HG03457 (cell line): ENCODE data around the gene MRPS7.

Experiments
- ATAC-seq: cut with Tn5 transposase; IDR thresholded peaks from one replicate; pipeline ENCODE4 v1.9.1; 2021; ENCODE audit warnings: moderate number of reproducible peaks; ENCODE audit not compliant: unreplicated experiment

The MRPS7 gene

DNA sequence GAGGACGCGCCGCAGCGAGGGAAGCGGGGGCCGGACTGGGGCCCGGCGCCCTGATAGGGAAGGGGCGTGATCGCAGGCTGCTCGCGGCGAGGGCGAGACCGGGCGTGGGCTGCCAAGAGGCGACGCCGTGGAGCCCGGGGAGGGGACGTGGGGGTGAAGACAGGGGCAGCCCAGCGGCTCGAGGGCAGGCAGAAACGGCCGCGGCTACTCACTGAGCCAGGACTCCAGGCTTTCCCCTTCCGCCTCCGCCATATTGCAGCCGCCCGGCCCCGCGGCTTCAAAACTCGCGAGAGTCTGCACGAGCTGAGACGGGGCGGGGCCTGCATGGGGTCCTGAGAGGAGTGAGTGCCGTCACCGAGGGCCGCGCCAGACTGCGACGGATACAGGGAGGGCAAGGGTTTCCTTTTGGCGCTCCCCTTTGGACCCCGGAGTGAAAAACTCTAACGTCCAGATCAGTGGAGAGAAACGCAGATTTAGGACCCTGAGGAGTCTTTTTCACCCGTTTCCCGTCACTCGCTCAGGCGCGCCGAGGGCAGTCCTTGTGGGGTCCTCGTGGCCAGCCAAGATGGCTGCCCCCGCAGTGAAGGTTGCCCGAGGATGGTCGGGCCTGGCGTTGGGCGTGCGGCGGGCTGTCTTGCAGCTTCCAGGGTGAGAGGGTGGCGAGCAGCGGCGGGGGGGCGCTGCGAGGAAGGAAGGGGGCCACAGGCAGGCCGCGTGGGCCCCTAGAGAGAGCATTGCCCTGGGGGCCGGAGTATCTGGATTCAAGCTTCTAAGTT is at the start of gene MRPS7, which contains the start of gene GGA3:
TSS of gene MRPS7 (plus strand) at position 544 of the 776 bp plus-strand sequence. CDS start at position 566, 22 bp downstream.
TSS of gene GGA3 (minus strand) at position 271 of the 776 bp plus-strand sequence. CDS start at position 252, 19 bp downstream.
- peak; percentile 79 for ATAC-seq

- ATAC-seq = no peak
Observed at GRCh38 chr17:75218131-75218530, 43.5 kb upstream of the MRPS7 start.

- no peak for ATAC-seq
Observed at GRCh38 chr17:75219815-75220214, 41.9 kb upstream of the MRPS7 start.

GRCh38 chr17:75225016-75225415 is 36.7 kb upstream of the MRPS7 start:
- no peak for ATAC-seq

GRCh38 chr17:75227729-75228128 is 34.0 kb upstream of the MRPS7 start:
- ATAC-seq = no peak

- ATAC-seq = no peak
Observed at GRCh38 chr17:75228305-75228704, 33.4 kb upstream of the MRPS7 start.

GRCh38 chr17:75228847-75229246 is 32.8 kb upstream of the MRPS7 start:
- ATAC-seq = no peak

DNA sequence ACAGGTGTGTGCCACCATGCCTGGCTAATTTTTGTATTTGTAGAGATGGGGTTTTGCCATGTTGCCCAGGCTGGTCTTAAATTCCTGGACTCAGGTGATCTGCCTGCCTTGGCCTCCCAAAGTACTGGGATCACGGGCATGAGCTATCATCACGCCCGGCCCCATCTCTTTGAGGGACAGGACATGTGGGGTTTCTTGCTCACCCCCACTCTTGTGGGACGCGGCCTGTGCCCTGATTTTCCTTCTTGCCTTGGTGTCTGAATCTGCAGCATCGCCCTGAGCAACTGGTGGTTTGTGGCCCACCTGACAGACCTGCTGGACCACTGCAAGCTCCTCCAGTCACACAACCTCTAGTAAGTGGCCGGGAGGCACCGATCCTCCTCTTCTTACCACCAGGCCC is 30.6 kb upstream of the MRPS7 start:
- ATAC-seq = no peak

DNA sequence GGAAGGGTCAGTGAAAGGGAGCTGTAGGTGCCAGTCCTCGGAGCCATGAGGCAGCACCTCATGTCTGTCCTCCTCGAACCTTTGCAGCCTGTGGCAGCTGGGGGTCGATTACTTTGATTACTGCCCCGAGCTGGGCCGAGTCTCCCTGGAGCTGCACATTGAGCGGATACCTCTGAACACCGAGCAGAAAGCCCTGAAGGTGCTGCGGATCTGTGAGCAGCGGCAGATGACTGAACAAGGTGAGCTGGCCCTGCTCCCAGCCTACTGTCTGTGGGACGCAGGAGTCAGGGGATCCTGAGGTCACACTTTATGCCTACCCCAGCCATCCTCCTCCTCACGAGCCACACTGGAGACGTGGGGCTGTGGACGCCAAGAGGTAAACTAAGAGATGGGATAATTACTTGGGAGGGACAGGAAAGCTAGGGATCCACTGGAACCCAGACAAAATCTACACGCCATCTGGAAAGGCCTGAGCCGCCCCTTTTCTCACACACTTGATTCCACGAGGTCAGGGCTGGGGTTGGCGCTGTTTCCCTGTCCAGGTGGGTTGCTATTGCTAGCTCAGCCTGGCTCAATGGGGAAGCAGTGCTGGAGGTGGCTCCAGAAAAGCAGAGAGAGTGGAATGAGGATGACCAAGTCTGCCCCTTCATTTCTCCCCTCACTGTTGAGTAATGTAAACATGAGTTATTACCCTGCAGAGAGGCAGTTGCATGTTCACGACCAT is 29.8 kb upstream of the MRPS7 start:
- no peak for ATAC-seq

DNA sequence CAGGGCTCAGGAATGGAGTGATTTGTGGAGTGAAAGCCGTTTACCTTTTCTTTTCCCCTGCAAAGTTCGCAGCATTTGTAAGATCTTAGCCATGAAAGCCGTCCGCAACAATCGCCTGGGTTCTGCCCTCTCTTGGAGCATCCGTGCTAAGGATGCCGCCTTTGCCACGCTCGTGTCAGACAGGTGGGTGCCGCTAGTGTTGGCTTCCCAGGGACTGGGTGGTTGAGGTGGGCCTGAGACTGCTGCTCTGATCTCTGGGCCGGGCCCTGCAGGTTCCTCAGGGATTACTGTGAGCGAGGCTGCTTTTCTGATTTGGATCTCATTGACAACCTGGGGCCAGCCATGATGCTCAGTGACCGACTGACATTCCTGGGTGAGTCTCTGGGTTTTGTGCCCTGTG is 28.9 kb upstream of the MRPS7 start:
- ATAC-seq = no peak

GRCh38 chr17:75237100-75238014 is 24.3 kb upstream of the MRPS7 start:
- ATAC-seq = no peak

DNA sequence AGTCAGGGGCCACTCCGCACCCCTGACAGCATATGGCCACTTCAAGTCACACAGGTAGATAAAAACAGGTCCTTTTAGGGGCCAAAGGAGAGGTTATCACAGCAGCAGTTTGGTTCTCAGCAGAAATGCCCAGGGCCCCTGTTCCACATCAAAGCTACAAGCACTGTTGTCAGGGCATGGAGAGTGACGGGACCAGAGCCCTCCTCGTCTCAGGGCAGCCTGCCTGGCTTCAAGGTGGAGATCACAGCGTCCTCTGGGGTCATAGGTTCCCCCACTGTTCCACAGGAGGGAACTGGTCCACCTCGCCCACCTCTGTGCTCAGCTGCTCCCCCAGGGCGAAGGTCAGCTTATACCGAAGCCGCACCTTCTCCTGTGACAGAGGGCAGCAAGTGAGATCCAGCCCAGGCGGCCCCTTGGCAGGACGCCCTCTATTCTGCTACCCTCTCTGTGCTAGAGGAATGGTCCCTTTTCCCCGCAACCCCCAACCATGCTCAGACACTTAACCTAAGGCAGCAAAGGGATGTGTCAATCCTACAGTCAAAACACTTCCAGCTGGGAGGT is 23.6 kb upstream of the MRPS7 start:
- no peak for ATAC-seq

- ATAC-seq = no peak
Observed at GRCh38 chr17:75238684-75239191, 22.9 kb upstream of the MRPS7 start.

- no peak for ATAC-seq
Observed at GRCh38 chr17:75239214-75239613, 22.5 kb upstream of the MRPS7 start.

GRCh38 chr17:75239778-75240393 is 21.8 kb upstream of the MRPS7 start:
- ATAC-seq = no peak

DNA sequence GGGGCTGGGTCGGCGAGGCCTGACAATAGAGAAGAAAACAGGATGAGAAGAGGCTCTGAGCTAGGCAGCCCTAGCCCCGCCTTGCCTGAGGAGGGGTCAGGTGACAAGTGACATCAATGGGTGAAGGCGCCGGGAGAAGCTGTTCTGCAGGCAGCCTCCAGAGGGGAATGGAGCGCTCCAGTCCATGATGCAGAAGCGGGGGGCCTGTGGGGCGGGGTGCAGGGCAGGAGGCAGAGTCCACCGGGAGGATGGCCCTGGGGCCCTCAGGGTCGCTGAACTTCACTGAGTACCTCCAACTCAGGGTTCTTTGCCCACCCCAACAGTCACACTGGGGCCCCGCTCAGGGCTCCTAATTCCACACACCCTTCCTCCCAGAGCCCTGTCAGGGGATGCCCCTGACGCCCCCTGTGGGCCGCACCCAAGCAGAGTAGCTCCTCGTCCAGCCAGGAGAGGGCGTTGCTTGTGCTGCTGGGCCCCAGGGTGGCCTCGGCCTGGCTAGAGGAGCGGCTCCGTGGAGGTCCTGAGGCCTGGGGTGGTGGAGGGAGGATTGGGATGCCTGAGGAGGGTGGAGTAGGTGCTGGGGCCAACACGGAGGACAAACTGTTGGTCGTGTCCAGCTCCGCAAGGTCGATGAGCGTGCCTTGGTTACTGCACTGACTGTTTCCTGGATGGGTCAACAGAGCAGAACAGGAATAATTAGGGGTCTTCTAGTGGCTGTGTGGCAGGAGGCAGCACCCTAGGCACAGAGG is 21.1 kb upstream of the MRPS7 start:
- ATAC-seq = no peak

GRCh38 chr17:75241143-75241430 is 20.6 kb upstream of the MRPS7 start:
- no peak for ATAC-seq

DNA sequence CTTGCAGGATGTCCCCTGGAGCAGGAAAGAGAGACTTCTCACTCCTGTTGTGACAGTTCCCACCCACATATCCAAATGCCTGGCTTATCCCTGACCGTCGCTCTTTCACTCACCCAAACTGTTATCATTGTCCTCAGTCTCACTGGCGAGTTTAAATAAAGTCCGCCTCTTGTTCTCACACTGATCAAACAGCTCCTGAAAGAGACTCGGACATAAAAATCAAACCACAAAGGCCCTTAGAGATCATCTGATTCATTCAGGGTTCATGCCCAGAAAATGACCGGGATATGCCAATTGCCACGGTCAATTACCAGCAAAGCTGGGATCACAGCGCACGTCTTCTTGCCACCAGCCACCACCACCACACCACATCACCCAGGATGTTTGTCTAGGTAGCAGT is 20.2 kb upstream of the MRPS7 start:
- ATAC-seq = no peak

GRCh38 chr17:75241996-75242460 is 19.7 kb upstream of the MRPS7 start:
- ATAC-seq = no peak
